Stimulated activated CD8-positive, alpha-beta memory T cell treated with anti-CD3 and anti-CD28 coated beads, Interleukin-4, amount 100 ng/mL, for 48 hours (primary cell): ENCODE data around the gene MIER2.

Experiments
- DNase-seq: peaks from one replicate; pipeline ENCODE4 v3.0.0-alpha.2; 2020

Gene MIER2

GRCh38 chr19:377801-378581 lies 33.4 kb upstream of the MIER2 start:
- no peak for DNase-seq

DNA sequence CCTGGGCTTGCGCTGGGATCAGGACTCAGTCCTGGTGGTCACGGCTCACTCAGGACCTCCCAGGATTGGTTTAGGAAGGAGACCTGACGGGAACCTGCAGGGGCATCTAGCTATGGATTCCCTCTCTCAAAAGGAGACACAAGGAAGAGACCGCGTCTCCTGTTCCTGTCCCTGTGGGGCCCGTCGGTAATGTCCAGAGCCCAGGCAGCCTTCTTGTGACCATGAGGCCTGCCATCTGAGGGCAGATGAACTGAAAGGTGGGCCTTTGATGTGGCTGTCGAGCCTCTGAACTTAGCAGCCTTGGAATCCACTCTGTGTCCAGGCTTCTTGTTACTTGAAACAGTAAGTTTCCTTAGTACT lies 31.5 kb upstream of the MIER2 start:
- DNase-seq, result no peak

- no peak for DNase-seq
Observed at GRCh38 chr19:375395-376110, 31.0 kb upstream of the MIER2 start.

GRCh38 chr19:374886-375235 lies 30.3 kb upstream of the MIER2 start:
- DNase-seq, result no peak

DNA sequence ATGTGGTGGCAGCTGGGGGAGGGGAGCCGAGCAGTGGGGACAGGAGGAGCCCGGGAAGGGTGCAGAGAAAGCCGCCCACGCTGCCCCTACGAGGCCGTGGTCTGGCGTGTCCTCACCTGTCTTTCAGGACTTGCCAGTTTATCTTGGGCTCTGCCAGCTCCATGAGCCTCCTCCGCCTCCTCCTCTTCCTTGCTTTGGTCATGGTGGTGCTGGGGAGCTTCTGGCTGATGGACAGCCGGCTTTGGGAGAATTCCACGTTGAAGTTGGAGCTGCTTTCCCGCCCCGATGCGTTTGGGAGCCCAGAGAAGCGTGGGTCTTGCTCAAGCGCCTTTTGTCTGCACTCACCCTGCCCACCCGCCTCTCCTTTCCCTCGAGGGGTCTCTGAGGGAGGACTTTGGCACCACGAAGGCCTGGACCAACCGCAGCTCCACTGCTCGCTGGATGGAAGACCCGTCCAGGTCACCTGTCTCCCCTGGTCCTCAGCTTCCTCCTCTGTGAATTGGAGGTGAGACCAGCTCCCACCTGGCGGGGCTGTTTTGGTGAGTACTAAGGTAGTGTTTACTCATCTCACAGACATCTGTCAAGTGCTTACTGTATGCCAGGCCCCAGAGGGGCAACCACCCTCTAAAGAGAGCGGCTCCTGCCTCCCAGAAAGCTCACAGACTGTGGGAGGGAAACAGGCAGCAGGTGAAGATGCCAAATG lies 29.7 kb upstream of the MIER2 start:
- DNase-seq, result no peak

DNA sequence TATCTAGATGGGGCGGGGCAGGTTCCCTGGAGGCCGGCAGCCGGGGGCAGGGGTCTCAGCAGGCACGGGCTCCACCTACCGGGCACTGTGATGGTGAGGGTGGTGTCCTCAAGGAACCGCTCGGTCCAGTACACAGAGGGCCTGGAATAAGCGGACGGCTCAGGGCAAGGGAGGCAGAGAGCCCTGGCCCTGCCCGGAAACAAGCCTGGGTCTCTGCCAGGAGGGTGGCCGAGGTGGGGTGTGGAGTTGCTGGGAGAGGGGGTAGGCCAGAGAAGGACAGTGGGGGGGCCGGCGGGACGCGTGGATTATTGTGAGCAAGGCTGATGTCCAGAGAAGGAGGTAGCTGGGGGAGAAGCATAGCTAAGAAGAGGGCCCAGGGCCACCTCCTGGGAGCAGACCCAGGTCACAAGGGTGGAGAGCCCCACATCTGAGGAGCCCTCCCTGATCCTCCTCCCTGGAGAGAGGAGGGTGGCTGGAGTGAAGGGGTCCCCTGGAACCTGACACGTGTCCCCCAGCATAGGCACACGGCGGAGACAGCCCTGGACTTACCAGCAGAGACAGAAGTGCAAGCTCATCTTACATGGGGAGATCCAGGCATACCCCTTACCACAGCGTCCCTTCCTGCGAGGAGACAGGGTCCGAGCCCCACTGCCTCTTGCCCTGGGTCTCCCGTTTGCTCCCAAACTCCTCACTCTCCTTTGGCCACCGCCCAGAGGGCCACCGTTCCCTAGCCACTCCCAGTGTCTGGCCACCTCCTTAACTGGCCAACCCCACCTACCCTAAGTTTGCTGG lies 29.0 kb upstream of the MIER2 start:
- DNase-seq, result no peak

- no peak for DNase-seq
Observed at GRCh38 chr19:372306-372890, 27.8 kb upstream of the MIER2 start.

DNA sequence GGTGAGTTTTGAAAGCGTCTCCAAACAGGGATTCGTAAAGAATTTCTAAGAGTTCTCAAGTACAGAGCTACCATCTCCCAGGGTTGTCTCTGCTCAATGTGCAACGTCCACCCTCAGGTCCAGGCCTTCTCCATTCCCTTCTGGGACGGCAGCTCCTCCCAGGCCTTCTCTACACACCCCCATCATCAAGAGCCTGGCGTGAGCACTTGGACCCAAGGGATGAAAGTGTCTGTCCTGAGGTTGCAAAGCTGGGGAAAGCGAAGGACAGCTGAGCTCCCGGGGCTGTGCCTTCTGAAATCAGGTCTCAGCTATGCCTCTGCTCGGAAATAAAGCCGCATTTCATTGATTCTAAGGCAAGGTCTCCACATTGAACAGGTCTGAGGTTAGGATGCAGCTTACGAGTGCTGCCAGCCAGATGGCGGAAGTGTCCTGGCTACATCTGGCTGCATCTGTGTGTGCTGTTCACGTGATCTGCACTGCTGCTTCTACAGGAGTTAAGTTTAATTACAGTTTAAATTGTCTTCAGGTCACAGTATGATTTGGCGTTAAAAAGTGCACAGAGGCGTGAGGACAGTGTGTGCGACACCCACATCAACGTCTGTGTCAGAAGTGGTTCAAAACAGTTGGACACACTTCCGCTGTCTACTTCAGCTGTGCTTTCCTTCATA lies 27.0 kb upstream of the MIER2 start:
- DNase-seq, result no peak

GRCh38 chr19:370641-371330 lies 26.2 kb upstream of the MIER2 start:
- DNase-seq, result no peak

GRCh38 chr19:369876-370275 lies 25.3 kb upstream of the MIER2 start:
- no peak for DNase-seq

- no peak for DNase-seq
Observed at GRCh38 chr19:369256-369655, 24.7 kb upstream of the MIER2 start.

- DNase-seq, result no peak
Observed at GRCh38 chr19:368630-369024, 24.0 kb upstream of the MIER2 start.

GRCh38 chr19:367963-368629 lies 23.5 kb upstream of the MIER2 start:
- no peak for DNase-seq

- no peak for DNase-seq
Observed at GRCh38 chr19:367561-367960, 23.0 kb upstream of the MIER2 start.

DNA sequence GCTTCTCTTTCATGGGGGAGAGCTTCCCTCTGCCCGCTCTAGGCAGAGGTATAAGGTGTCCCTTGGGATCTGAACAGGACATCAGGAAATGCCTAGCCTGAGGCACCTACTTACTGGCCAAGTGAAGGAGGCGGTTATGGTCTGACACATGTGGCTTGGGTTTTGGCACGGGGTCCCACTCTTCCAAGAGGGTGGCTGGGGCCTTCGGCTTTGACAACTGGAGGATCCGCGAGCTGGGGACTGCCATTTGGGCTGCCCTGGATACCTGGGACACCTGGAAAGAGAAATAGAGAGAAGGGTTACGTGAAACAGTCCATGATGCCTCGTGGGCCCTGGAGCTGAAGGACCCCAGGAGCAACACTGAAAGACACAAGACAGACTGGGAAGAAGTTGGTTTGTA lies 22.4 kb upstream of the MIER2 start:
- no peak for DNase-seq

GRCh38 chr19:366205-366783 lies 21.7 kb upstream of the MIER2 start:
- no peak for DNase-seq

GRCh38 chr19:364496-365287 lies 20.1 kb upstream of the MIER2 start:
- no peak for DNase-seq

DNA sequence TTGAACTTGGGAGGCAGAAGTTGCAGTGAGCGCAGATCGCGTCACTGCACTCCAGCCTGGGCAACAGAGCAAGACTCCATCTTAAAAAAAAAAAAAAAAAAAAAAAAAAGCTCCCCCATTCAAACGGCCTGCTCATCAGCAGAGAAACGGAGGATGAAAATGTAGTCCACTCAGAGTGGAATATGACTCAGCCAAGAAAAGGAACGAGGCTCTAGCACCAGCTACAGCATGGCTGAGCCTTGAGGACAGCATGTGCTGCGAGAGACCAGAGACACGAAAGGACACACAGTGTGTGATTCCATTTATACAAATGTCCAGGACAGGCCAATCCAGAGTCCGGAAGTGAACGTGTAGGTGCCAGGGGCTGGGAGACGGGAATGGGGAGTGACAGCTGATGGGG lies 18.1 kb upstream of the MIER2 start:
- DNase-seq, result no peak

- no peak for DNase-seq
Observed at GRCh38 chr19:362154-362553, 17.6 kb upstream of the MIER2 start.

GRCh38 chr19:359653-359925 lies 15.0 kb upstream of the MIER2 start:
- DNase-seq, result no peak
